ENCODE results near the gene OR4D2. TPM values are rescaled to one million over a fixed set of nuclear protein-coding genes. Genes with fewer than 3 reads are reported as not detected.
A peak's percentile ranks its signal among the peaks of the same experiment; 100 is the strongest.
"Not testable (repeated sequence)": the region's sequence is repeated elsewhere in the genome, so short reads cannot be mapped to it uniquely, and the experiment has no call there.

Gene OR4D2
- total and polyA plus RNA-seq, 4 donors: not detected

DNA sequence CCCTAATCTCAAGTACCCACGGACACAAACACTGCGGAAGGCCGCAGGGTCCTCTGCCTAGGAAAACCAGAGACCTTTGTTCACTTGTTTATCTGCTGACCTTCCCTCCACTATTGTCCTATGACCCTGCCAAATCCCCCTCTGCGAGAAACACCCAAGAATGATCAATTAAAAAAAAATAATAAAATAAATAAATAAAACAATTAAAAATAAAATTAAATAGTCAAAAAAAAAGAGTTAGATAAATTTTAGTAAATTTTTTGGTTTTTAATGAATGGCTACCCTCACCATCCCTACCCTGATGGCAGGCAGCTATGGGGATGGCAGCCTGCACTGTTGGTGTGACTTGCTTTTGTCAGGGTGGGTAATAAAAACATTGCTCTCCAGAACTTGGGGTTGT lies 23.4 kb upstream of the OR4D2 start:
- H3K9me3 ChIP-seq (ENCODE audit: control insufficient read depth, low read length); H3K4me3 ChIP-seq (ENCODE audit: low read length in 2 of 2); H3K36me3 ChIP-seq (ENCODE audit: control insufficient read depth in 1 of 2, insufficient read depth in 2 of 2, low read length in 1 of 2); intact Hi-C loops (cut with DNase I); H3K4me1 ChIP-seq (ENCODE audit: control insufficient read depth in 1 of 2, insufficient read depth in 2 of 2, low read length in 2 of 2); DNase-seq; ATAC-seq (ENCODE audit: low FRiP score); H3K27ac ChIP-seq (ENCODE audit: low read depth in 1 of 2, low read length in 2 of 2); H3K27me3 ChIP-seq (ENCODE audit: control insufficient read depth in 1 of 2, insufficient read depth in 2 of 2, low read length in 1 of 2): not testable (repeated sequence)
- 83 to 94% methylated on average over 4 of the region's 4 CpGs for WGBS, 2 donors

DNA sequence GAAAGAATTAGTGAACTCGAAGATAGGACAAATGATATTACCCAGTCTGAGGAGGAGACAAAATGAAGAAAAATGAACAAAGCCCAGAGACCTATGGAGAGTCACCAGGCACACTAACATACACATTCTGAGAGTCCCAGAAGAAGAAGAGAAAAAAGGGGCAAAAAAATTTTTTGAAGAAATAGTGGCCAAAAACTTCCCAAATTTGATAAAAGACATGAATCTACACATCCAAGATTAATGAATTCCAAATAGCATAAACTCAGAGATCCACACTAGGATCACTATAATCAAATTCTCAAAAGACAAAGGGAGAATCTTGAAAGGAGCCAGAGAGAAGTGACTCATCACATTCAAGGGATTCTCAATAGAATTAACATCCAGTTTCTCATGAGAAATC lies 22.0 kb upstream of the OR4D2 start:
- peaks cover 3% of the 10 kb centered on the region for H3K9me3 ChIP-seq (ENCODE audit: control insufficient read depth, low read length)
- 78 to 81% methylated on average over 1 of the region's 1 CpG for WGBS, 2 donors
- H3K36me3 ChIP-seq (ENCODE audit: control insufficient read depth in 1 of 2, insufficient read depth in 2 of 2, low read length in 1 of 2): no peaks in the 10 kb centered on the region
- H3K27me3 ChIP-seq (ENCODE audit: control insufficient read depth in 1 of 2, insufficient read depth in 2 of 2, low read length in 1 of 2): no peaks in the 10 kb centered on the region
- intact Hi-C loops (cut with DNase I): loop anchor here in 1 of 2 donors (5.0 kb wide), 1 partner anchor 78 kb away; no protein-coding TSS in a partner anchor
- no peak overlapping the region for H3K4me3 ChIP-seq (ENCODE audit: low read length in 2 of 2)
- no peaks in the 10 kb centered on the region for H3K4me1 ChIP-seq (ENCODE audit: control insufficient read depth in 1 of 2, insufficient read depth in 2 of 2, low read length in 2 of 2)
- ATAC-seq (ENCODE audit: low FRiP score) (no peak), DNase-seq (no peak)
- H3K27ac ChIP-seq (ENCODE audit: low read depth in 1 of 2, low read length in 2 of 2): no peak overlapping the region

DNA sequence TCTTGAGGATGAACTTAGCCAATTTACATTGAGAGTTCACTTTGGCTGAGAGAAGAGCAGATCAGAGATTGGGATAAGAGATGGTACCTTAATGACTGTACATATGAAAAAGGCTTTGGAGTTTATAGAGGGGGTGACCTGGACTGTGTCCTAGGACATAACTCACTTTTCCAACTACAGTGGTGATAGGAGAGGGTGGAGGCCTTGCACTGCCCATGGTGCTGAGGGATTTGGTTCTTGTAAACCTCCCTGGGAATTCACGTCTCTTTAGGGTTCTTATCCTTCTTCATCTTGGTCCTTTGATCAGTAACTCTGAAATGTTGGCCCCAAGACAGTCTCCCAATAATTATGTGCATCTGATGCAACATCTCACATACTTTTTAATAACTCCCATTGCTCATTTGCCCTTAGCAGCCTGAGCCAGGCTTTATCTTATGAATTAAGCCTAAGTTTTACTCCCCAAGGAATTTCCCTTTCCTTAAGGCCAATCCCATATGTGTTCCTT lies 18.8 kb upstream of the OR4D2 start, which contains the start of gene OR4D1:
Gene OR4D1 (plus strand): TSS at position 455 of the 505 bp plus-strand sequence. CDS start 6,770 bp downstream, outside the sequence.
- no peak within 1 kb of the TSS for H3K4me3 ChIP-seq (ENCODE audit: low read length in 2 of 2)
- ATAC-seq (ENCODE audit: low FRiP score) (no peak), DNase-seq (no peak)
- no peaks in the 10 kb centered on the region for H3K36me3 ChIP-seq (ENCODE audit: control insufficient read depth in 1 of 2, insufficient read depth in 2 of 2, low read length in 1 of 2)
- intact Hi-C loops (cut with DNase I): loop anchor here in 1 of 2 donors (5.0 kb wide), 1 partner anchor 81 kb away; no protein-coding TSS in a partner anchor
- H3K9me3 ChIP-seq (ENCODE audit: control insufficient read depth, low read length): peaks cover 3% of the 10 kb centered on the region
- no peaks in the 10 kb centered on the region for H3K4me1 ChIP-seq (ENCODE audit: control insufficient read depth in 1 of 2, insufficient read depth in 2 of 2, low read length in 2 of 2)
- WGBS, 2 donors: 55 to 58% methylated on average over 1 of the region's 1 CpG
- H3K27ac ChIP-seq (ENCODE audit: low read depth in 1 of 2, low read length in 2 of 2): no peak within 1 kb of the TSS
- H3K27me3 ChIP-seq (ENCODE audit: control insufficient read depth in 1 of 2, insufficient read depth in 2 of 2, low read length in 1 of 2): no peaks in the 10 kb centered on the region

GRCh38 chr17:58148609-58149008 lies 18.2 kb upstream of the OR4D2 start:
- no peaks in the 10 kb centered on the region for H3K36me3 ChIP-seq (ENCODE audit: control insufficient read depth in 1 of 2, insufficient read depth in 2 of 2, low read length in 1 of 2)
- no peak for DNase-seq
- intact Hi-C loops (cut with DNase I): loop anchor here in 1 of 2 donors (5.0 kb wide), 1 partner anchor 81 kb away; no protein-coding TSS in a partner anchor
- H3K4me3 ChIP-seq (ENCODE audit: low read length in 2 of 2): no peak overlapping the region
- H3K27ac ChIP-seq (ENCODE audit: low read depth in 1 of 2, low read length in 2 of 2): no peak overlapping the region
- WGBS, 2 donors: 81 to 93% methylated on average over 3 of the region's 3 CpGs
- no peaks in the 10 kb centered on the region for H3K27me3 ChIP-seq (ENCODE audit: control insufficient read depth in 1 of 2, insufficient read depth in 2 of 2, low read length in 1 of 2)
- peaks cover 3% of the 10 kb centered on the region for H3K9me3 ChIP-seq (ENCODE audit: control insufficient read depth, low read length)
- ATAC-seq (ENCODE audit: low FRiP score): no peak
- H3K4me1 ChIP-seq (ENCODE audit: control insufficient read depth in 1 of 2, insufficient read depth in 2 of 2, low read length in 2 of 2): no peaks in the 10 kb centered on the region

- ATAC-seq (ENCODE audit: low FRiP score) (no peak), DNase-seq (no peak)
- no peak overlapping the region for H3K27ac ChIP-seq (ENCODE audit: low read depth in 1 of 2, low read length in 2 of 2)
- intact Hi-C loops (cut with DNase I): no loop called here
- no peaks in the 10 kb centered on the region for H3K27me3 ChIP-seq (ENCODE audit: control insufficient read depth in 1 of 2, insufficient read depth in 2 of 2, low read length in 1 of 2)
- H3K4me1 ChIP-seq (ENCODE audit: control insufficient read depth in 1 of 2, insufficient read depth in 2 of 2, low read length in 2 of 2): no peaks in the 10 kb centered on the region
- H3K4me3 ChIP-seq (ENCODE audit: low read length in 2 of 2): no peak overlapping the region
- 37 to 47% methylated on average over 6 of the region's 6 CpGs for whole genome bisulfite sequencing, 2 donors
- H3K9me3 ChIP-seq (ENCODE audit: control insufficient read depth, low read length): no peaks in the 10 kb centered on the region
- H3K36me3 ChIP-seq (ENCODE audit: control insufficient read depth in 1 of 2, insufficient read depth in 2 of 2, low read length in 1 of 2): no peaks in the 10 kb centered on the region
These were observed 16.4 kb upstream of the OR4D2 start for GRCh38 chr17:58150394-58150793.

DNA sequence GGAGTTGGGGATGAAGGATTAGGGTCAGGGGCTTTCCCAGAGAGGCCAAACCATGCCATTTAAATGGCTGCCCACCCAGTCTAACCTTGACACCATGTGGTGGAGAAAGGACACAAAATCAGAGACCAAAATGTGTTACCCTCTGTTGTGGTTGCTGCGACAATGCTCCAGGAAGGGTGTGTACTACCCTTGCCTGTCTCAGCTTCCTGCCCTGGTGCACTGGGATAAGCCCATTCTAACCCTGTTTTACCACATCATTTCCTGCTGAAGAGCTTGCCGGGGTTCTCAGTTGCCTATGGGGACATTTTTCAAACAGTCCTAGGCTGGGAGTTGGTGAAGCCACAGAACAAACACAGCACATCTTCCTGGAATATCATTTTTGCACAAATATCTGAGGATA lies 13.7 kb upstream of the OR4D2 start:
- intact Hi-C loops (cut with DNase I): no loop called here
- 72 to 77% methylated on average over 2 of the region's 2 CpGs for WGBS, 2 donors
- ATAC-seq (ENCODE audit: low FRiP score): no peak

GRCh38 chr17:58153671-58154070 lies 13.1 kb upstream of the OR4D2 start:
- Histone ChIP-seq H3K4me3 (ENCODE audit: low read length in 2 of 2) (no peak overlapping the region), H3K27ac (ENCODE audit: low read depth in 1 of 2, low read length in 2 of 2) (no peak overlapping the region), H3K9me3 (ENCODE audit: control insufficient read depth, low read length) (peaks cover 2% of the 10 kb centered on the region), H3K36me3 (ENCODE audit: control insufficient read depth in 1 of 2, insufficient read depth in 2 of 2, low read length in 1 of 2) (no peaks in the 10 kb centered on the region), H3K27me3 (ENCODE audit: control insufficient read depth in 1 of 2, insufficient read depth in 2 of 2, low read length in 1 of 2) (no peaks in the 10 kb centered on the region), H3K4me1 (ENCODE audit: control insufficient read depth in 1 of 2, insufficient read depth in 2 of 2, low read length in 2 of 2) (no peaks in the 10 kb centered on the region)
- no peak for ATAC-seq (ENCODE audit: low FRiP score)
- DNase-seq: no peak
- intact Hi-C loops (cut with DNase I): no loop called here

More for the DNA sequence above, 13.7 kb upstream of the OR4D2 start:
- Histone ChIP-seq H3K36me3 (ENCODE audit: control insufficient read depth in 1 of 2, insufficient read depth in 2 of 2, low read length in 1 of 2) (no peaks in the 10 kb centered on the region), H3K27me3 (ENCODE audit: control insufficient read depth in 1 of 2, insufficient read depth in 2 of 2, low read length in 1 of 2) (no peaks in the 10 kb centered on the region), H3K4me3 (ENCODE audit: low read length in 2 of 2) (no peak overlapping the region), H3K27ac (ENCODE audit: low read depth in 1 of 2, low read length in 2 of 2) (no peak overlapping the region), H3K4me1 (ENCODE audit: control insufficient read depth in 1 of 2, insufficient read depth in 2 of 2, low read length in 2 of 2) (no peaks in the 10 kb centered on the region), H3K9me3 (ENCODE audit: control insufficient read depth, low read length) (peaks cover 2% of the 10 kb centered on the region)
- DNase-seq: no peak

- ATAC-seq (ENCODE audit: low FRiP score): peak; percentile 60
These were observed 9.7 kb upstream of the OR4D2 start for GRCh38 chr17:58156839-58157803.

More at GRCh38 chr17:58156839-58157803, 9.7 kb upstream of the OR4D2 start:
- Histone ChIP-seq H3K4me1 (ENCODE audit: control insufficient read depth in 1 of 2, insufficient read depth in 2 of 2, low read length in 2 of 2) (no peaks in the 10 kb centered on the region), H3K9me3 (ENCODE audit: control insufficient read depth, low read length) (peaks cover 2% of the 10 kb centered on the region), H3K36me3 (ENCODE audit: control insufficient read depth in 1 of 2, insufficient read depth in 2 of 2, low read length in 1 of 2) (no peaks in the 10 kb centered on the region), H3K4me3 (ENCODE audit: low read length in 2 of 2) (peak overlapping the region in 1 of 2 donors; percentile 22), H3K27me3 (ENCODE audit: control insufficient read depth in 1 of 2, insufficient read depth in 2 of 2, low read length in 1 of 2) (no peaks in the 10 kb centered on the region), H3K27ac (ENCODE audit: low read depth in 1 of 2, low read length in 2 of 2) (no peak overlapping the region)
- peak in 1 of 2 donors; percentile 74 for DNase-seq
- intact Hi-C loops (cut with DNase I): no loop called here
- 1 to 2% methylated on average over 62 to 65 of the region's 65 CpGs for WGBS, 2 donors

Data from aorta (tissue), 5 donors.